Karpas-422 (cell line): Measurements from ENCODE around the gene TRAPPC3L. TPM values are rescaled to one million over a fixed set of nuclear protein-coding genes. Genes with fewer than 3 reads are reported as not detected.

Source experiments
- DNase-seq: peaks from one replicate; pipeline ENCODE4 v3.0.0-alpha.2; 2015
- H2AFZ ChIP-seq: fragments of 200-600 bp; sonication (generic); 2 replicates; pipeline ENCODE4 v1.6.1; 2014; ENCODE audit warnings: antibody characterized with exemption, low read length, mixed read lengths
- H3K27ac ChIP-seq: fragments of 200-600 bp; sonication (generic); 2 replicates; pipeline ENCODE4 v1.5.1; 2014; ENCODE audit warnings: mild to moderate bottlenecking, low read length, moderate library complexity
- H3K27me3 ChIP-seq: fragments of 200-600 bp; sonication (generic); 2 replicates; pipeline ENCODE4 v1.6.1; 2014; ENCODE audit warnings: low read length, mixed read lengths
- H3K36me3 ChIP-seq: fragments of 200-600 bp; sonication (generic); 2 replicates; pipeline ENCODE4 v1.6.1; 2014; ENCODE audit warnings: low read length, mixed read lengths; ENCODE audit not compliant: insufficient read depth
- H3K4me1 ChIP-seq: fragments of 200-600 bp; sonication (generic); 2 replicates; pipeline ENCODE4 v1.6.1; 2014; ENCODE audit warnings: mild to moderate bottlenecking, low read length, mixed read lengths
- H3K4me2 ChIP-seq: fragments of 200-600 bp; sonication (generic); 2 replicates; pipeline ENCODE4 v1.6.1; 2014; ENCODE audit warnings: low read length, low read depth, mild to moderate bottlenecking; ENCODE audit not compliant: poor library complexity, severe bottlenecking
- H3K4me3 ChIP-seq: fragments of 200-600 bp; sonication (generic); 2 replicates; pipeline ENCODE4 v1.5.1; 2014; ENCODE audit warnings: mild to moderate bottlenecking, antibody characterized with exemption, low read length, mixed read lengths
- H3K79me2 ChIP-seq: fragments of 200-600 bp; sonication (generic); 2 replicates; pipeline ENCODE4 v1.6.1; 2014; ENCODE audit warnings: mild to moderate bottlenecking, low read length, mixed read lengths
- H3K9ac ChIP-seq: fragments of 200-600 bp; sonication (generic); 2 replicates; pipeline ENCODE4 v1.6.0; 2014; ENCODE audit warnings: low read length
- H3K9me2 ChIP-seq: fragments of 200-600 bp; sonication (generic), shearing (Covaris generic); replicated peaks from 2 replicates; pipeline ENCODE4 v1.6.0; 2014; ENCODE audit warnings: mild to moderate bottlenecking, low read length, moderate library complexity; ENCODE audit not compliant: insufficient read depth
- H3K9me3 ChIP-seq: fragments of 300-700, 200-600 bp; sonication (generic); 2 replicates; pipeline ENCODE4 v1.6.1; 2014; ENCODE audit warnings: low read length, mixed read lengths
- H4K20me1 ChIP-seq: fragments of 200-600 bp; sonication (generic); 2 replicates; pipeline ENCODE4 v1.6.1; 2014; ENCODE audit warnings: mild to moderate bottlenecking, antibody characterized with exemption, low read length, low read depth; ENCODE audit not compliant: insufficient read depth
- total RNA-seq: library from RNA; depleted of rRNA; stranded (reverse); fragments of >200 nt; shearing (Covaris generic); gene quantifications from 2 replicates; pipeline ENCODE4 v1.2.3, GENCODE V29; 2014; ENCODE audit warnings: low replicate concordance; rRNA removed

TRAPPC3L gene
- total RNA-seq: not detected in 2 replicates

DNA sequence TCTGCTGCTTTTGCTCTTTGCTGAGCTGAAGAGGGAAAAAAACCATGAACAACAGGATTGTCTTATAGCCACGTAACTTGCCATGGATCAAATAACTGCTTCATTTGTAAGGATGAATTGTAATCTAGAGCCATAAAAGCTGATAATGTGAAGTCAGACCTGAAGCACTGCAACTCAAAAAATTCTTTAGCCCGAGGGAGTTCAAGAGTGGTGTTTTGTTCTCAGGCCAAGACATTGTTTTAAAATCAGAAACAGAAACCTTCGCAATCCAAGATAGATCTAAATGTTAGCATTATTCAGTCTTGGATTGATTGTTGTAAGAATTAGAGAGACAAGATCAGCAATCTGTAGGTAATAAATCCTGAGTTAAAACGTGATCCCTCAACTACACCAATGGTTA is at the start of gene TRAPPC3L:
TRAPPC3L (minus strand) TSS at position 34 of the 400 bp plus-strand sequence. CDS start 170 bp downstream, outside the sequence.
- H3K9ac ChIP-seq: no peak within 1 kb of the TSS
- H3K4me2 ChIP-seq: no peak within 1 kb of the TSS

DNA sequence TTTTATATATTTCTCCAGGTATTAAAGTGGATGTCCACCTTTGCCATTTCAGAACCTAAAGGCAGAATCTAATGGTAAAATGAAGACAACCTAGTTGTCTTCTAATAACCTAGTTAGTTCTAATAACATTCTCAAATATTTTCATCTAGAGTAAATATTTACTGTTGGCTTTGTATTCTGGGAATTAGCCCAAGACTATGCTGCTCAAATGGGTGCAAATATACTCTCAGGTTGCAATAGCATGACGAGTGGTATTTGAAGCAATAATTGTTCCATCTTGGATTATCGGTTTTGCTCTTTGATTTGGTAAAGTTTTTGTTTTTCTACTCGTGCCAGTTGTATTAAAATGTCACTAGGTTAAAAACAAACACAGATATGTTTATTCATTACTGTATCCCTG is 49.8 kb upstream of the TRAPPC3L start:
- no peaks in the 10 kb centered on the region for H3K9me3 ChIP-seq
- no peak overlapping the region for H3K4me2 ChIP-seq
- H3K4me3 ChIP-seq: no peak overlapping the region
- no peaks in the 10 kb centered on the region for H3K9me2 ChIP-seq
- no peak for DNase-seq
- no peaks in the 10 kb centered on the region for H3K79me2 ChIP-seq
- H2AFZ ChIP-seq: no peak overlapping the region
- no peak overlapping the region for H3K27ac ChIP-seq
- H3K9ac ChIP-seq: no peak overlapping the region
- H4K20me1 ChIP-seq: no peaks in the 10 kb centered on the region
- H3K4me1 ChIP-seq: no peaks in the 10 kb centered on the region
- no peaks in the 10 kb centered on the region for H3K27me3 ChIP-seq
- peaks cover 31% of the 10 kb centered on the region; the same call in 1 of the 2 replicates for H3K36me3 ChIP-seq

More for the DNA sequence above, at the start of gene TRAPPC3L:
- Histone ChIP-seq H3K27me3 (no peaks in the 10 kb centered on the region), H3K9me3 (no peaks in the 10 kb centered on the region), H3K79me2 (no peaks in the 10 kb centered on the region), H2AFZ (no peak within 1 kb of the TSS), H3K4me3 (no peak within 1 kb of the TSS), H3K9me2 (no peaks in the 10 kb centered on the region), H4K20me1 (no peaks in the 10 kb centered on the region), H3K36me3 (no peaks in the 10 kb centered on the region), H3K27ac (no peak within 1 kb of the TSS), H3K4me1 (no peaks in the 10 kb centered on the region)
- DNase-seq: no peak

DNA sequence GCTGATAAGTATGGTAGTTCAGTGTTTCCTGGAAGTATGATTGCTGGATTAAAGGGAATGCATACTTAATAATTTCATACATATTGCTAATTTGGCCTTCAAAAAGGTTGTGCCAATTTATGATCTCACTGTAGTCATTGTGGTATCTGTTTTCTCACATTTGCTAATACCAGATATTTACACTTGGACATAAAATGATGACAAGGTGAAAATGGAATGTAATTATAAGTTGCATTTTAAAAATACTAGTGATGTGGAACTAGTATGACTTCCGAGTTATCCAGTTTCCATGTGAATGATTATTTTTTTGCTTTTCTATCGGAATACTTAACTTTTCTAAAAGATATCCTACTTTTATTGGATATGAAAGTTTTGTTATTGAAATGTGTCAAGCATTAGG is 41.3 kb upstream of the TRAPPC3L start:
- no peak overlapping the region for H2AFZ ChIP-seq
- no peaks in the 10 kb centered on the region for H3K9me2 ChIP-seq
- no peaks in the 10 kb centered on the region for H4K20me1 ChIP-seq
- H3K79me2 ChIP-seq: peaks cover 40% of the 10 kb centered on the region
- H3K36me3 ChIP-seq: peaks cover 73% of the 10 kb centered on the region
- H3K27me3 ChIP-seq: no peaks in the 10 kb centered on the region
- no peak overlapping the region for H3K4me2 ChIP-seq
- no peak overlapping the region for H3K27ac ChIP-seq
- no peak overlapping the region for H3K4me3 ChIP-seq
- DNase-seq: no peak
- H3K4me1 ChIP-seq: no peaks in the 10 kb centered on the region
- no peaks in the 10 kb centered on the region for H3K9me3 ChIP-seq
- no peak overlapping the region for H3K9ac ChIP-seq

GRCh38 chr6:116586276-116586675 is 40.8 kb upstream of the TRAPPC3L start:
- DNase-seq: no peak
- H3K36me3 ChIP-seq: peaks cover 73% of the 10 kb centered on the region
- H3K9me3 ChIP-seq: no peaks in the 10 kb centered on the region
- no peak overlapping the region for H2AFZ ChIP-seq
- peaks cover 45% of the 10 kb centered on the region for H3K79me2 ChIP-seq
- H4K20me1 ChIP-seq: no peaks in the 10 kb centered on the region
- no peaks in the 10 kb centered on the region for H3K9me2 ChIP-seq
- H3K4me3 ChIP-seq: no peak overlapping the region
- H3K27me3 ChIP-seq: no peaks in the 10 kb centered on the region
- H3K27ac ChIP-seq: no peak overlapping the region
- no peak overlapping the region for H3K9ac ChIP-seq
- no peak overlapping the region for H3K4me2 ChIP-seq
- no peaks in the 10 kb centered on the region for H3K4me1 ChIP-seq

DNA sequence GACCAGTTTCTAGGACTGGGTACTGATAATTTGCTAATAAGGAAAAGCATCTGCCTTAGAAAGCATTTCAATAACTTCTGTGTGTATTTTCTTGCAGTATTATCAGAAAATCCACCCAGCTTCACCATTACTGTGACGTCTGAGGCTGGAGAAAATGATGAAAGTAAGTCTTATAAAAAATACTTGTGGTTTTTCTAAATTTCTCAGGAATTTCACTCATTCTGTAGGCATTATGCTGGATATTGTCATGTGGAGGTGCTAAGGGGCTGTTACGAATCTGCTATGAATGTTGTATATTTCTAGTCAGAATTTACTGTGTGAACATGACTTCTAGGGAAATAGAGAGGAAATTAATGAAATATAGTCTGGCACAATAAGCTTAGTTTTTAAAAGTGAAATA is 34.7 kb upstream of the TRAPPC3L start:
- H3K79me2 ChIP-seq: peaks cover 84% of the 10 kb centered on the region
- DNase-seq: no peak
- no peaks in the 10 kb centered on the region for H3K9me2 ChIP-seq
- H4K20me1 ChIP-seq: no peaks in the 10 kb centered on the region
- no peak overlapping the region for H2AFZ ChIP-seq
- H3K4me2 ChIP-seq: no peak overlapping the region
- no peak overlapping the region for H3K9ac ChIP-seq
- no peak overlapping the region for H3K27ac ChIP-seq
- no peaks in the 10 kb centered on the region for H3K27me3 ChIP-seq
- peaks cover 71% of the 10 kb centered on the region for H3K36me3 ChIP-seq
- no peaks in the 10 kb centered on the region for H3K4me1 ChIP-seq
- H3K9me3 ChIP-seq: no peaks in the 10 kb centered on the region
- no peak overlapping the region for H3K4me3 ChIP-seq

DNA sequence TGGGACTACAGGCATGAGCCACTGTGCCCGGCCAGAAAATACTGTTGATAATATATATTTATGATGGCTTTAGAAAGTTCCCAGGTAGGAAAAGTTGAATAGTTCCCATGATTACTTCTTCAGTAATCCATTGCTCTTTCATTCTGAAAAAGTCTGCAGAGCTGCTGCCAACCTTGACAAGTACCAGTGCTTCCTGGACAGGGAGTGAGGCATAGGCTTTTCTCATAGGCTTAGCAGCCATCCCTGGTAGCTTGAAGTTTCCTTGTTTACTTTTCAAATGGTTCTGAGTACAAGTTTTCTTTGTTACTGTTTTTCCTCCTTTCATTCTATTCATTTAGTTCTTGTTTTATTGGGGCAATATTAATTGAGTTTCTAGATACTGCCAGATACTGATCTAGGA is 33.7 kb upstream of the TRAPPC3L start:
- no peaks in the 10 kb centered on the region for H4K20me1 ChIP-seq
- H3K36me3 ChIP-seq: peaks cover 64% of the 10 kb centered on the region
- H3K4me3 ChIP-seq: no peak overlapping the region
- no peak overlapping the region for H3K9ac ChIP-seq
- H3K9me2 ChIP-seq: no peaks in the 10 kb centered on the region
- H3K27me3 ChIP-seq: no peaks in the 10 kb centered on the region
- H3K4me2 ChIP-seq: no peak overlapping the region
- H3K9me3 ChIP-seq: no peaks in the 10 kb centered on the region
- no peak overlapping the region for H3K27ac ChIP-seq
- H3K4me1 ChIP-seq: peaks cover 1% of the 10 kb centered on the region
- DNase-seq: no peak
- H2AFZ ChIP-seq: no peak overlapping the region
- peaks cover 89% of the 10 kb centered on the region for H3K79me2 ChIP-seq

DNA sequence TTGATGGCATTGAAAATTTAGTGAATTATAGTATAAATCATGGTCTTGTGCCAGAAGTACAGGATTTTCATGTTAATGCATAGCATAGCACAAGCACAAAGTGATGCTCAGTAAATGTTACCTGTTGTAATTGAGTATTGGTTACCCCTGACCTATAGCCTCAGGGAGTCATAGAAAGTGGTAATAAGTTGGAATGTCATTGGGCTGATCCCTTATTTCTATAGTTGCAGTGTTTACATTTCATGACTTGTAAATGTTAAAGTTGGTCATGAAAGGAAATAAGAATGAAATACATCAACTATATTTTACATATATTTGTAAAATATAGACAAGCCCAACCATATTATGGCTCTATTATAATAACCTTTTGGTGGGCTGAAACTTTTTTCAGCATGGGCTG is 32.9 kb upstream of the TRAPPC3L start:
- H3K4me3 ChIP-seq: no peak overlapping the region
- no peaks in the 10 kb centered on the region for H3K9me2 ChIP-seq
- H3K4me2 ChIP-seq: no peak overlapping the region
- H3K27ac ChIP-seq: no peak overlapping the region
- H3K9ac ChIP-seq: no peak overlapping the region
- H3K9me3 ChIP-seq: no peaks in the 10 kb centered on the region
- H3K4me1 ChIP-seq: peaks cover 9% of the 10 kb centered on the region
- no peak for DNase-seq
- H3K27me3 ChIP-seq: no peaks in the 10 kb centered on the region
- peaks cover 56% of the 10 kb centered on the region for H3K36me3 ChIP-seq
- no peaks in the 10 kb centered on the region for H4K20me1 ChIP-seq
- peaks cover 90% of the 10 kb centered on the region for H3K79me2 ChIP-seq
- H2AFZ ChIP-seq: no peak overlapping the region

- H4K20me1 ChIP-seq: no peaks in the 10 kb centered on the region
- no peak overlapping the region for H3K4me2 ChIP-seq
- peaks cover 17% of the 10 kb centered on the region for H3K4me1 ChIP-seq
- no peak for DNase-seq
- H3K9me2 ChIP-seq: no peaks in the 10 kb centered on the region
- no peaks in the 10 kb centered on the region for H3K9me3 ChIP-seq
- peaks cover 94% of the 10 kb centered on the region for H3K79me2 ChIP-seq
- no peak overlapping the region for H2AFZ ChIP-seq
- no peak overlapping the region for H3K27ac ChIP-seq
- H3K9ac ChIP-seq: no peak overlapping the region
- H3K27me3 ChIP-seq: no peaks in the 10 kb centered on the region
- no peak overlapping the region for H3K4me3 ChIP-seq
- peaks cover 55% of the 10 kb centered on the region for H3K36me3 ChIP-seq
These were observed 32.0 kb upstream of the TRAPPC3L start for GRCh38 chr6:116577486-116577885.

DNA sequence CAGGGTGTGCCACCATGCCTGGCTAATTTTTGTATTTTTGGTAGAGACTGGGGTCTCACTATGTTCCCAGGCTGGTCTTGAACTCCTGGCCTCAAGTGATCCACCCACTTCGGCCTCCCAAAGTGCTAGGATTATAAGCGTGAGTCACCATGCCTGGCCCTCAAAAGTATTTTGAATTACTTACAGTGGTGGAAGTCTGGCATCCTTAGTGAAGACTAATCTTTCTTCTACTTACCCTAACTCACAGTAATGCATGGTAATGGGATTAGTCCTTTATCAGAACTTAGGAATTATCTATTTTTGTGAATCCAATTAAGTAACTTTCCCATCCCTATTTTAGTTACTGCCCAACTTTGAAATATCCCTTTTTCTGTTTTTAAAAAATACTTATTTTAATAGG is 29.7 kb upstream of the TRAPPC3L start:
- peaks cover 41% of the 10 kb centered on the region for H3K36me3 ChIP-seq
- no peaks in the 10 kb centered on the region for H3K9me3 ChIP-seq
- peaks cover 96% of the 10 kb centered on the region for H3K79me2 ChIP-seq

More for the DNA sequence above, 29.7 kb upstream of the TRAPPC3L start:
- Histone ChIP-seq H4K20me1 (no peaks in the 10 kb centered on the region), H3K9ac (no peak overlapping the region), H3K27me3 (no peaks in the 10 kb centered on the region), H3K4me1 (peaks cover 18% of the 10 kb centered on the region), H2AFZ (no peak overlapping the region), H3K4me2 (no peak overlapping the region), H3K27ac (no peak overlapping the region), H3K9me2 (no peaks in the 10 kb centered on the region), H3K4me3 (no peak overlapping the region)
- no peak for DNase-seq
